AG09309 (cell line): ENCODE data around the gene ATP11A.

Source experiments
- DNase-seq: peaks from one replicate; pipeline ENCODE4 v3.0.0-alpha.2; 2010; ENCODE audit warnings: low read depth
- H3K4me3 ChIP-seq: 2 replicates; pipeline ENCODE4 v1.5.1; 2011; ENCODE audit warnings: mild to moderate bottlenecking, low read depth, low read length, moderate library complexity; ENCODE audit not compliant: control insufficient read depth
- CTCF ChIP-seq: IDR thresholded peaks from 2 replicates; pipeline ENCODE4 v1.5.1; 2011; ENCODE audit warnings: mild to moderate bottlenecking, low read depth, low read length, inconsistent platforms; ENCODE audit not compliant: insufficient read depth, control insufficient read depth; ENCODE audit errors: missing control alignments

Gene ATP11A

GRCh38 chr13:112760435-112760834, 70.6 kb downstream of the ATP11A start:
- TF ChIP-seq CTCF = no peak
- no peak overlapping the region for H3K4me3 ChIP-seq
- DNase-seq = no peak

- no peak for TF ChIP-seq CTCF
- no peak for DNase-seq
- H3K4me3 ChIP-seq = no peak overlapping the region
Measured at GRCh38 chr13:112760931-112761330, 71.1 kb downstream of the ATP11A start.

GRCh38 chr13:112761701-112762689, 72.2 kb downstream of the ATP11A start:
- no peak overlapping the region for H3K4me3 ChIP-seq
- TF ChIP-seq CTCF = no peak
- peak; percentile 25 for DNase-seq

GRCh38 chr13:112762690-112763080, 72.8 kb downstream of the ATP11A start:
- H3K4me3 ChIP-seq = no peak overlapping the region
- TF ChIP-seq CTCF = no peak
- DNase-seq = no peak

- no peak for TF ChIP-seq CTCF
- no peak for DNase-seq
- H3K4me3 ChIP-seq = no peak overlapping the region
Measured at GRCh38 chr13:112764028-112764427, 74.2 kb downstream of the ATP11A start.

- TF ChIP-seq CTCF = no peak
- DNase-seq = no peak
- no peak overlapping the region for H3K4me3 ChIP-seq
Measured at GRCh38 chr13:112764864-112765561, 75.2 kb downstream of the ATP11A start.
